ENCODE results near the gene SLC7A8. TPM values are rescaled to one million over a fixed set of nuclear protein-coding genes. Genes with fewer than 3 reads are reported as not detected.

The SLC7A8 gene
- total and polyA plus RNA-seq, 2 of the 4 experiments (the other 2 are of a cell fraction): 0.31 TPM; not detected in 1

- Histone ChIP-seq H3K23ac (ENCODE audit: low read depth, low read length) (no peak overlapping the region), H2AFZ (replicated peaks; ENCODE audit: low read length, poor library complexity) (no peak overlapping the region), H3K9ac (ENCODE audit: low read depth, low read length) (no peak overlapping the region), H3K4me1 (ENCODE audit: control insufficient read depth, insufficient read depth, low read length) (peaks cover 3% of the 10 kb centered on the region; the same call in 1 of the 2 replicates), H3K4me3 (ENCODE audit: insufficient read depth, low read depth, low read length) (no peak overlapping the region), H3K27ac (ENCODE audit: insufficient read depth, low read length) (no peak overlapping the region), H3K9me1 (ENCODE audit: insufficient read depth, low read length) (no peaks in the 10 kb centered on the region), H2BK20ac (ENCODE audit: low read depth, low read length) (no peak overlapping the region), H3K56ac (ENCODE audit: extremely low read depth, insufficient read depth, low read length) (no peak overlapping the region), H2AK5ac (ENCODE audit: low read depth, low read length) (no peak overlapping the region), H4K5ac (ENCODE audit: low read depth, low read length) (no peak overlapping the region), H3K18ac (ENCODE audit: low read depth, low read length) (no peak overlapping the region), H4K91ac (ENCODE audit: insufficient read depth, low read depth, low read length) (no peak overlapping the region), H3K4me2 (ENCODE audit: low read depth, low read length) (no peak overlapping the region), H3K4ac (ENCODE audit: low read depth, low read length) (no peak overlapping the region), H4K8ac (ENCODE audit: low read depth in 2 of 2, low read length in 2 of 2) (no peak overlapping the region), H3K27me3 (ENCODE audit: control insufficient read depth, insufficient read depth, low read length) (peaks cover 31% of the 10 kb centered on the region), H2BK15ac (ENCODE audit: low read depth, low read length) (no peak overlapping the region), H3K14ac (replicated peaks; ENCODE audit: low read depth, low read length) (no peak overlapping the region), H2BK120ac (ENCODE audit: low read depth, low read length) (no peak overlapping the region), H4K20me1 (ENCODE audit: insufficient read depth, low read length) (no peaks in the 10 kb centered on the region), H3K9me3 (ENCODE audit: control insufficient read depth, insufficient read depth, low read length) (no peaks in the 10 kb centered on the region), H2BK5ac (ENCODE audit: low read depth, low read length, poor library complexity, severe bottlenecking) (no peak overlapping the region), H2AK9ac (replicated peaks; ENCODE audit: low read depth, low read length, poor library complexity) (no peak overlapping the region), H3K79me1 (ENCODE audit: low read depth in 1 of 2, low read length in 2 of 2) (no peaks in the 10 kb centered on the region), H3K36me3 (ENCODE audit: control insufficient read depth, insufficient read depth, low read length) (no peaks in the 10 kb centered on the region)
- TF ChIP-seq ELK1 (IDR thresholded peaks at IDR 0.05; ENCODE audit: borderline replicate concordance, low read depth, low read length) (no peak), RFX5 (IDR thresholded peaks at IDR 0.05; ENCODE audit: low read depth, low read length) (no peak), RAD21 (IDR thresholded peaks at IDR 0.05; ENCODE audit: low read length) (no peak), MAZ (IDR thresholded peaks at IDR 0.05; ENCODE audit: borderline replicate concordance, low read depth, low read length) (no peak), NFE2L2 (IDR thresholded peaks at IDR 0.05; ENCODE audit: low read depth, low read length) (no peak), RCOR1 (IDR thresholded peaks at IDR 0.05; ENCODE audit: insufficient replicate concordance, low read length) (no peak), FOS (IDR thresholded peaks at IDR 0.05; ENCODE audit: low read depth, low read length) (no peak)
- no peak for ATAC-seq (ENCODE audit: low read depth)
- WGBS, 2 experiments (ENCODE audit: extremely low coverage in 2 of 2, insufficient read length in 1 of 2): 90% methylated on average over 2 of the region's 5 CpGs; no CpG with 5 or more reads in 1 of the 2 experiments
- intact Hi-C loops (cut with micrococcal nuclease) (no loop called here), in situ Hi-C loops (cut with MboI; ENCODE audit: low sequenced_read_pairs) (no loop called here), dilution Hi-C loops (cut with HindIII; ENCODE audit: low sequenced_read_pairs, unreplicated experiment) (no loop called here)
- DNase-seq: no peak
- ChIA-PET POLR2A (ENCODE audit: unreplicated experiment) (no interaction called here), CTCF (no interaction called here)
- no TSS peak for BruUV-seq (replicated peaks)
Observed at GRCh38 chr14:23162005-23162404, 21.5 kb downstream of the SLC7A8 start.

Measured in IMR-90 (cell line).